ENCODE measurements around the gene PAFAH2. TPM values are rescaled to one million over a fixed set of nuclear protein-coding genes. Genes with fewer than 3 reads are reported as not detected.

PAFAH2 gene
- total RNA-seq, 1 experiment from 2014 or later = 12.4 TPM

DNA sequence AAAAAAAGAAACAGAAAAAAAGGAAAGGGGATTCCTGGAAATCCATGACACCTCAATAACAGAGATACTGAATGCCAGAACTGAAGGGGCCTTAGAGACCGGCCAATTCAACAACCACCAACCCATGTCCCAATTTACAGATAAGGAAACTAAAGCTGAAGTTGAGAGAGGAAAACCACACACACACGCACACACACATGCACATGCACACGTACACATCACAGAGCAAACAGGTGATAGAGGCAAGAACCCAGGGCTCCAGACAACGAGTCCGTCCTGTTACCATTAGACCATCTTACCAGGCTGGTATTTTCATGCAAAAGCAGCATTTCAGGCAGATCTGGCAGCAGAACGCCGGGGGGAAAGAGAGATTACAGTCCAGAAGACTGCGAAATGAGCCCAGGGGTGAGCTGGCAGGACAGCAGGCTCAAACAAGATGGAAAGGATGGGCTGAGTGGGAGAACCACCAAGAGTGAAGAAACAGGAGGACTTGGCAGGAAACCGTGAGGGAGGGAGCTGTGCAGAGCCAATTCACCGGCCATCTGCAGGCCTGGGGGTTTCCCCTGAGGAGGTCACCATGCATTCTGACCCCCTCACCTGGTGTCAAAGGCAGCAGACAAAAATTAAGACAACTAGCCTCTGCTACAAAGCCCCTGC, 43.5 kb downstream of the PAFAH2 start:
- H3K27me3 Mint-ChIP-seq (ENCODE audit: low read depth) = no peaks in the 10 kb centered on the region; the same call in 1 of the 2 replicates
- Histone ChIP-seq H4K20me1 (ENCODE audit: control insufficient read depth, insufficient read depth, insufficient read length) (no peaks in the 10 kb centered on the region), H3T11ph (ENCODE audit: low read length) (no peak overlapping the region), H2BK15ac (ENCODE audit: low read depth, low read length) (no peak overlapping the region), H2AFZ (ENCODE audit: low read length) (no peak overlapping the region), H3K23me2 (ENCODE audit: insufficient read length, low read depth, low read length, poor library complexity, severe bottlenecking) (no peaks in the 10 kb centered on the region), H4K8ac (replicated peaks; ENCODE audit: insufficient read length, low read depth, low read length) (no peak overlapping the region), H3K9me3 (ENCODE audit: control insufficient read depth, low read depth, low read length) (no peaks in the 10 kb centered on the region), H3K14ac (ENCODE audit: insufficient read depth, low read length) (no peak overlapping the region; the same call in 1 of the 2 replicates), H3K4me1 (ENCODE audit: insufficient read depth, low read length) (no peaks in the 10 kb centered on the region; the same call in 1 of the 2 replicates), H3K27me3 (ENCODE audit: insufficient read depth, low read length) (no peaks in the 10 kb centered on the region), H2BK120ac (ENCODE audit: low read depth, low read length, poor library complexity, severe bottlenecking) (no peak overlapping the region), H3K27ac (ENCODE audit: insufficient read length, low read depth, low read length) (no peak overlapping the region), H2AK5ac (ENCODE audit: insufficient read length, low read length) (no peak overlapping the region), H2BK12ac (ENCODE audit: insufficient read length, low read depth, low read length) (no peak overlapping the region), H3K79me1 (ENCODE audit: insufficient read depth, low read depth, low read length, poor library complexity, severe bottlenecking) (no peaks in the 10 kb centered on the region), H3K4me2 (ENCODE audit: insufficient read depth, insufficient read length, low read length) (peak overlapping the region; percentile 4), H3K4ac (ENCODE audit: low read depth, low read length) (no peak overlapping the region), H4K91ac (ENCODE audit: insufficient read length, low read depth, low read length) (no peak overlapping the region), H3K79me2 (ENCODE audit: insufficient read depth, low read length) (no peaks in the 10 kb centered on the region), H3K18ac (ENCODE audit: insufficient read length, low read depth, low read length) (no peak overlapping the region), H3K56ac (ENCODE audit: insufficient read length, low read depth, low read length) (no peak overlapping the region), H4K5ac (ENCODE audit: insufficient read length, low read depth, low read length) (no peak overlapping the region), H2BK20ac (ENCODE audit: low read depth, low read length, poor library complexity, severe bottlenecking) (no peak overlapping the region), H3K9ac (ENCODE audit: extremely low read depth, insufficient read length, low read length) (no peak overlapping the region), H3K23ac (ENCODE audit: insufficient read length, low read depth, low read length) (no peak overlapping the region), H2BK5ac (ENCODE audit: insufficient read length, low read length) (no peak overlapping the region)
- no peak overlapping the region for H3K27ac Mint-ChIP-seq
- TF ChIP-seq, protein P1, sequence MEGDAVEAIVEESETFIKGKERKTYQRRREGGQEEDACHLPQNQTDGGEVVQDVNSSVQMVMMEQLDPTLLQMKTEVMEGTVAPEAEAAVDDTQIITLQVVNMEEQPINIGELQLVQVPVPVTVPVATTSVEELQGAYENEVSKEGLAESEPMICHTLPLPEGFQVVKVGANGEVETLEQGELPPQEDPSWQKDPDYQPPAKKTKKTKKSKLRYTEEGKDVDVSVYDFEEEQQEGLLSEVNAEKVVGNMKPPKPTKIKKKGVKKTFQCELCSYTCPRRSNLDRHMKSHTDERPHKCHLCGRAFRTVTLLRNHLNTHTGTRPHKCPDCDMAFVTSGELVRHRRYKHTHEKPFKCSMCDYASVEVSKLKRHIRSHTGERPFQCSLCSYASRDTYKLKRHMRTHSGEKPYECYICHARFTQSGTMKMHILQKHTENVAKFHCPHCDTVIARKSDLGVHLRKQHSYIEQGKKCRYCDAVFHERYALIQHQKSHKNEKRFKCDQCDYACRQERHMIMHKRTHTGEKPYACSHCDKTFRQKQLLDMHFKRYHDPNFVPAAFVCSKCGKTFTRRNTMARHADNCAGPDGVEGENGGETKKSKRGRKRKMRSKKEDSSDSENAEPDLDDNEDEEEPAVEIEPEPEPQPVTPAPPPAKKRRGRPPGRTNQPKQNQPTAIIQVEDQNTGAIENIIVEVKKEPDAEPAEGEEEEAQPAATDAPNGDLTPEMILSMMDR (conservative IDR thresholded peaks at IDR 0.05) = no peak
- no CpG with 5 or more reads among the region's 10 CpGs for WGBS (ENCODE audit: extremely low coverage, insufficient read length, low lambda C conversion rate)
- H3K36me3 Mint-ChIP-seq (ENCODE audit: insufficient read depth in 1 of 3, low read depth in 3 of 3) = peaks cover 8 to 17% (median 13%) of the 10 kb centered on the region in 3 experiments
- no peak overlapping the region for H3K4me3 Mint-ChIP-seq
- H3K4me1 Mint-ChIP-seq = peaks cover 8 to 12% of the 10 kb centered on the region in 2 experiments
- H3K9me3 Mint-ChIP-seq = 0 out of 5 replicates have a peak, but pooled peaks cover 0 to 2% of the 10 kb centered on the region in 2 experiments
- no peak for DNase-seq

Data from H9 (cell line).